Activated naive CD8-positive, alpha-beta T cell (primary cell): ENCODE measurements around the gene ZIC5.
A peak's percentile ranks its signal among the peaks of the same experiment; 100 is the strongest.

Source experiments
- H3K27ac Mint-ChIP-seq: one replicate; pipeline ENCODE4 v1.8.0; 2021; ENCODE audit warnings: mixed read lengths
- H3K27me3 Mint-ChIP-seq: one replicate; pipeline ENCODE4 v1.8.0; 2021; ENCODE audit warnings: mixed read lengths
- H3K36me3 Mint-ChIP-seq: one replicate; pipeline ENCODE4 v1.8.0; 2021; ENCODE audit warnings: mixed read lengths
- H3K4me1 Mint-ChIP-seq: one replicate; pipeline ENCODE4 v1.8.0; 2021; ENCODE audit warnings: low read depth, mixed read lengths
- H3K4me3 Mint-ChIP-seq: one replicate; pipeline ENCODE4 v1.8.0; 2021; ENCODE audit warnings: mild to moderate bottlenecking, mixed read lengths
- H3K9me3 Mint-ChIP-seq: one replicate; pipeline ENCODE4 v1.8.0; 2021; ENCODE audit warnings: low read depth, mixed read lengths

ZIC5 gene

GRCh38 chr13:99971576-99972189, at the start of gene ZIC5:
ZIC5 (minus strand) TSS chr13:99971767; CDS start chr13:99971603, 164 bp downstream.
- peak within 1 kb of the TSS; percentile 58 for H3K4me3 Mint-ChIP-seq
- H3K27me3 Mint-ChIP-seq: peaks cover 54% of the 10 kb centered on the region
- H3K9me3 Mint-ChIP-seq: peaks cover 18% of the 10 kb centered on the region
- H3K27ac Mint-ChIP-seq: peak within 1 kb of the TSS; percentile 58
- H3K4me1 Mint-ChIP-seq: peaks cover 24% of the 10 kb centered on the region
- H3K36me3 Mint-ChIP-seq: peaks cover 7% of the 10 kb centered on the region

- H3K9me3 Mint-ChIP-seq: no peaks in the 10 kb centered on the region
- no peaks in the 10 kb centered on the region for H3K4me1 Mint-ChIP-seq
- no peaks in the 10 kb centered on the region for H3K36me3 Mint-ChIP-seq
- no peak overlapping the region for H3K27ac Mint-ChIP-seq
- no peak overlapping the region for H3K4me3 Mint-ChIP-seq
- peaks cover 1% of the 10 kb centered on the region for H3K27me3 Mint-ChIP-seq
These were observed 48.3 kb upstream of the ZIC5 start for GRCh38 chr13:100019780-100020356.

- Mint-ChIP-seq H3K4me3 (no peak overlapping the region), H3K4me1 (no peaks in the 10 kb centered on the region), H3K27ac (no peak overlapping the region), H3K9me3 (no peaks in the 10 kb centered on the region), H3K27me3 (peaks cover 9% of the 10 kb centered on the region), H3K36me3 (no peaks in the 10 kb centered on the region)
These were observed 43.1 kb upstream of the ZIC5 start for GRCh38 chr13:100014621-100015020.

DNA sequence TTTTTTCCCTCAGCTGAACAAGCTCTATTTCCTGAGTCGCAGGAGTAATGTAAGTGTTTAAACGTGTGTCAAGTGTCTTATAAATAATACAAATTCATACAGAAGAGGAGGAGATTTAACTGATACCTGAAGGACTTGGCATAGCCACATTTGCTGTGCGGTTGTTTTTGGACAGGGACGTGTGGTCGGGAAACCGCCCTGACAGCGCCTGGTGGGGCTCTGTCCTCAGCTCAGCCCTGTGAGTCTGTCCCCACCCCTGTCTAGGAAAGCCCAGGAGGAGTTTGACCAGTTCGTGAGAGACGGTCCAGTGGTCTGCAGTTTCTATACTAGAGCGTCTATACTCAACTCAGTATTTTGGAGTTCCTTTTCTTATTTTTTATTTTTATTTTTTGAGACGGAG, 26.7 kb upstream of the ZIC5 start:
- Mint-ChIP-seq H3K4me1 (peaks cover 9% of the 10 kb centered on the region), H3K36me3 (peaks cover 6% of the 10 kb centered on the region), H3K9me3 (peaks cover 7% of the 10 kb centered on the region), H3K4me3 (no peak overlapping the region), H3K27me3 (peaks cover 61% of the 10 kb centered on the region), H3K27ac (no peak overlapping the region)

GRCh38 chr13:99997702-99998214, 26.2 kb upstream of the ZIC5 start:
- Mint-ChIP-seq H3K27me3 (peaks cover 62% of the 10 kb centered on the region), H3K27ac (no peak overlapping the region), H3K4me3 (no peak overlapping the region), H3K4me1 (peaks cover 12% of the 10 kb centered on the region), H3K36me3 (peaks cover 3% of the 10 kb centered on the region), H3K9me3 (peaks cover 7% of the 10 kb centered on the region)

DNA sequence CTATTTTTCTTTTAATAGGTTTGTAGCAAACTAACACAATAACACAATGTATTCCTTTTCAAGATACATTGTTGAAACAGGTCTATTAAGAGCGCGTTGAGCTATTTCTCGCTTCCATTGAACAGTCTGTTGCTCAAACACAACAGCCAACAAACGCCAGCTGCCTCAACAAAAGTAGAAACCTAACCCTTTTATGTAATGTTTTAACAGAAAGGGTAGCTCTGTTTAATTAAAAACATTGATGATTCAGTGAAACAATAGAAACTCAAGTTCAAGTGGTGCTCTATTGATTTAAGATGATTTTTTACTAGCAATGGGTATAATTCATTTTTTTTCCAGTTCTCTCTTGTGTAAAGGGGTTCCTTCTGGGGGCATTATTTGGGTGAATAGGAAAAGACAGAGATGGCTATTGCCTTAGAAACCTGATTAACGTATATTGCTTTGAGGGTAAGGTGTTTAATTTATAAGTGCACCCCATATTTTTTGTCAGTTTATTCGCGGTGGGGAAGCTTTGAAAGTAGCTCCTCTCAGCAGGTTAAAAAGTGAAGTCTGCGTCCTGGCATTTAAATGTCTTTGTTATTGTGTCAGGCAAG, 24.9 kb upstream of the ZIC5 start:
- peaks cover 62% of the 10 kb centered on the region for H3K27me3 Mint-ChIP-seq
- peak overlapping the region; percentile 56 for H3K4me3 Mint-ChIP-seq
- no peak overlapping the region for H3K27ac Mint-ChIP-seq
- peaks cover 7% of the 10 kb centered on the region for H3K9me3 Mint-ChIP-seq
- peaks cover 14% of the 10 kb centered on the region for H3K4me1 Mint-ChIP-seq
- peaks cover 3% of the 10 kb centered on the region for H3K36me3 Mint-ChIP-seq

GRCh38 chr13:99995589-99996380, 24.2 kb upstream of the ZIC5 start:
- Mint-ChIP-seq H3K27me3 (peaks cover 60% of the 10 kb centered on the region), H3K4me3 (peak overlapping the region; percentile 56), H3K9me3 (peaks cover 7% of the 10 kb centered on the region), H3K4me1 (peaks cover 13% of the 10 kb centered on the region), H3K27ac (peak overlapping the region; percentile 51), H3K36me3 (peaks cover 3% of the 10 kb centered on the region)

- Mint-ChIP-seq H3K27me3 (peaks cover 64% of the 10 kb centered on the region), H3K4me3 (no peak overlapping the region), H3K27ac (no peak overlapping the region), H3K36me3 (peaks cover 3% of the 10 kb centered on the region), H3K9me3 (peaks cover 7% of the 10 kb centered on the region), H3K4me1 (peaks cover 18% of the 10 kb centered on the region)
These were observed 23.6 kb upstream of the ZIC5 start for GRCh38 chr13:99995104-99995588.

DNA sequence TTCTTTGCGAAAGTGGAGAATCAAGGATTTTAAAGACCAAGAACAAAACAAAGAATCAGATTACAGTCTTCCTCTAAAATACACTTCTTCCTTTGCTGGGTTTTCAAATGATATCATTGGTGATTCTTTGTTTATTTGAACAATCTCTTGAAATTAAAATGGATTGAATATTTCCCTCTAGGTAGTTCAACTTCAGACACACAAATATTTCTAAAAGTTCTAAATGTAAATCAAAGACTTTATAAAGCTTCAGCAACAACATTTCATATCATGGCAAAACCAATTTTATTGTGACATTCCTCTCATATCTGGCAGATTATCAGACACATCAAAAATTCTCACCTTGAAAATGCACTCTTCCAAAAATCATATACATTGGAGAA, 23.1 kb upstream of the ZIC5 start:
- peaks cover 23% of the 10 kb centered on the region for H3K4me1 Mint-ChIP-seq
- H3K36me3 Mint-ChIP-seq: peaks cover 3% of the 10 kb centered on the region
- peaks cover 7% of the 10 kb centered on the region for H3K9me3 Mint-ChIP-seq
- no peak overlapping the region for H3K4me3 Mint-ChIP-seq
- H3K27me3 Mint-ChIP-seq: peaks cover 67% of the 10 kb centered on the region
- no peak overlapping the region for H3K27ac Mint-ChIP-seq

GRCh38 chr13:99993660-99994637, 22.4 kb upstream of the ZIC5 start:
- Mint-ChIP-seq H3K9me3 (peaks cover 7% of the 10 kb centered on the region), H3K27ac (no peak overlapping the region), H3K27me3 (peaks cover 66% of the 10 kb centered on the region), H3K36me3 (peaks cover 3% of the 10 kb centered on the region), H3K4me3 (no peak overlapping the region), H3K4me1 (peaks cover 27% of the 10 kb centered on the region)

- Mint-ChIP-seq H3K4me3 (no peak overlapping the region), H3K4me1 (peaks cover 27% of the 10 kb centered on the region), H3K9me3 (peaks cover 7% of the 10 kb centered on the region), H3K36me3 (no peaks in the 10 kb centered on the region), H3K27ac (no peak overlapping the region), H3K27me3 (peaks cover 61% of the 10 kb centered on the region)
These were observed 21.4 kb upstream of the ZIC5 start for GRCh38 chr13:99992949-99993351.

DNA sequence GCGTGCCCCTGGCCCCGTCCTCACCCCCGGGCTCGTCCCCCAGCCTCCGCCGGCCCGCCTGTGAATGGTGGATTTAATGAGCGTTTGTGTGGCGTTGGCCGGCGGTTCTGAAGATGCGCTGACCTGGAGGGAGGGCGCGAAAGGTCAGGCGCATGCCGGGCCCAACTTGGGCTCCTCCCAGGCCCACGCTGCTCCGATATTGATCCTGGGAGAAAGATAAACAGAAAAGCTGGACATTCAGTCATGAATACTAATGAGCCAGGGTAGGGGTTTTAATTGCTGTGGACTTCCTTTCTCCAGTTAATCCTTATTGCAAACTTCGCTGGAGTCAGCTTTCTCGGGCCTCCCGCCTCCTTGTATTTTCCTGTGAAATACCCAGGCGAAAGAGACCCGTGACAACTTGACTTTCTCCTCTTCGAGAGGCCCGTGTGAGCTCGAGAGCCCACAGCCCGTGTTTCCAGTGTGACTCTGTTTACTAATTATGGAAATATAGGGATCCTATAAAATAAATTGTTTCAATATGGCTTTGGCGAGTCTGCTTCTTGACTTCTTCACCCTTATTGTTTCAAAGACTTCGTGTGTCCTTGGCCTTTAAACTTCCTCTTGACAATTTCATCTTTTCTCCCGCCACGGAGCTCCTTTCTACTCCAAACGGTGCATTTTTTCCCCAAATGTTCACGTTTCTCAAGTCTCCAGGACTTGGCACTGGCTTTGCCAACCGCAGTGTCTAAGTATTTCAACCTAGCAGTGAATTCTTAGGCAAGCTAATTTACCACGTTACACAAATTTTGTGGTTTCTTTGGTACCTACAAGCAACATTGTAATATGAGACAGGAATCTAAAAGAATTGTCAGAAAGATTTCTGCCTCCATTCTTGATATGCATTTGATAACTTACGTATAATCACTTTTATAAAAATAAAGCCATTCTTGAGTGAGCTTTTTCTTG, 20.5 kb upstream of the ZIC5 start:
- Mint-ChIP-seq H3K9me3 (peaks cover 7% of the 10 kb centered on the region), H3K4me3 (peak overlapping the region; percentile 10), H3K36me3 (no peaks in the 10 kb centered on the region), H3K27ac (peak overlapping the region; percentile 22), H3K4me1 (peaks cover 27% of the 10 kb centered on the region), H3K27me3 (peaks cover 67% of the 10 kb centered on the region)
